Kidney (tissue), 14 donors: ENCODE measurements around the gene GLT8D1. TPM values are rescaled to one million over a fixed set of nuclear protein-coding genes. Genes with fewer than 3 reads are reported as not detected.
"Not testable (repeated sequence)": the region's sequence is repeated elsewhere in the genome, so short reads cannot be mapped to it uniquely, and the experiment has no call there.

ENCODE experiments used
- DNase-seq, 5 donors: peaks; one replicate each; pipeline ENCODE4 v3.0.0-alpha.2; 2013 to 2020
- FAIRE-seq: peaks from 2 replicates; lab custom pipeline; 2012; peaks lifted over from hg19 to GRCh38; lab: Jason Lieb, UNC
- H3K27ac ChIP-seq, 2 donors: one replicate each; pipeline ENCODE4 v1.7.0; 2013; ENCODE audit warnings: low read depth in 2 of 2, low read length in 2 of 2, inconsistent platforms in 1 of 2
- H3K27me3 ChIP-seq: one replicate; pipeline ENCODE4 v1.7.1; 2013; ENCODE audit warnings: low read length, inconsistent platforms; ENCODE audit not compliant: control insufficient read depth, insufficient read depth
- H3K36me3 ChIP-seq, 3 donors: one replicate each; pipeline versions ENCODE4 v1.7.0 to v1.7.1; 2013; ENCODE audit warnings: low read length in 3 of 3, control low read depth in 1 of 3, inconsistent platforms in 1 of 3; ENCODE audit not compliant: insufficient read depth in 3 of 3, control insufficient read depth in 2 of 3
- H3K4me1 ChIP-seq, 3 donors: one replicate each; pipeline versions ENCODE4 v1.7.0 to v1.7.1; 2013; ENCODE audit warnings: low read length in 3 of 3, inconsistent platforms in 1 of 3, low read depth in 1 of 3; ENCODE audit not compliant: control insufficient read depth in 2 of 3, insufficient read depth in 2 of 3
- H3K4me3 ChIP-seq, 3 donors: one replicate each; pipeline versions ENCODE4 v1.7.0 to v1.8.1; 2013; ENCODE audit warnings: low read length in 3 of 3, control low read depth in 1 of 3, inconsistent platforms in 1 of 3
- H3K9ac ChIP-seq, 3 donors: one replicate each; pipeline versions ENCODE4 v1.7.0 to v1.7.1; 2013; ENCODE audit warnings: low read length in 3 of 3, control low read depth in 1 of 3, inconsistent platforms in 1 of 3
- H3K9me3 ChIP-seq, 3 donors: one replicate each; pipeline versions ENCODE4 v1.7.0 to v1.7.1; 2013; ENCODE audit warnings: low read length in 3 of 3, control low read depth in 1 of 3, inconsistent platforms in 1 of 3; ENCODE audit not compliant: control insufficient read depth in 2 of 3, insufficient read depth in 1 of 3
- CTCF ChIP-seq: IDR thresholded peaks from 3 replicates; pipeline ENCODE4 v1.5.1; 2012; ENCODE audit warnings: mild to moderate bottlenecking, moderate library complexity, borderline replicate concordance; ENCODE audit not compliant: insufficient read depth; ENCODE audit errors: extremely low read depth
- intact Hi-C: fragments of 100-400 bp; cut with DNase I; formaldehyde crosslinking; loops from one replicate; pipeline ENCODE4 v1.11.1; 2022
- polyA plus RNA-seq: library from polyadenylated mRNA; stranded (reverse); fragments of 350-450 nt; fragmentation: Illumina TruSeq; extraction: RNeasy Lipid Tissue Mini Kit (QIAGEN cat#74804); gene quantifications from one replicate; pipeline ENCODE4 v1.2.3, GENCODE V29; 2014; ENCODE audit warnings: low read depth, low replicate concordance; ENCODE audit not compliant: insufficient read depth
- total RNA-seq: library from RNA; stranded (reverse); fragmentation: NEBNext Ultra II Directional; extraction: Animal tissue kit (Norgen Biotek cat#: 25700); gene quantifications from one replicate; pipeline ENCODE4 v1.2.1, GENCODE V29; 2021
- donor health status: control.
- donor health status: control.
- donor health status: control.
- donor health status: control.
- donor health status: control.
- donor health status: DM: yes; HTN: yes; CAD: no.
- donor health status: Normal renal cell carcinoma (clear cell type).

The GLT8D1 gene
- total and polyA plus RNA-seq, 2 donors from 2014 or later: 60.4 to 62.1 TPM

GRCh38 chr3:52679199-52679538 is 26.4 kb downstream of the GLT8D1 start:
- H3K4me3 ChIP-seq: no peak overlapping the region
- TF ChIP-seq CTCF: no peak
- no peak overlapping the region for H3K27ac ChIP-seq
- intact Hi-C loops: no loop called here
- H3K9ac ChIP-seq: no peak overlapping the region
- peaks cover 8 to 46% (median 18%) of the 10 kb centered on the region in 3 donors for H3K36me3 ChIP-seq
- H3K27me3 ChIP-seq: no peaks in the 10 kb centered on the region
- FAIRE-seq (no peak), DNase-seq (no peak)
- H3K4me1 ChIP-seq: peaks cover 0 to 12% (median 9%) of the 10 kb centered on the region in 3 donors
- no peaks in the 10 kb centered on the region for H3K9me3 ChIP-seq

- Histone ChIP-seq H3K9ac (no peak overlapping the region), H3K27me3 (no peaks in the 10 kb centered on the region), H3K36me3 (peaks cover 8 to 46% (median 18%) of the 10 kb centered on the region in 3 donors), H3K4me1 (peaks cover 0 to 9% (median 6%) of the 10 kb centered on the region in 3 donors), H3K9me3 (no peaks in the 10 kb centered on the region), H3K27ac (no peak overlapping the region), H3K4me3 (no peak overlapping the region)
- intact Hi-C loops: no loop called here
- TF ChIP-seq CTCF: no peak
- DNase-seq: no peak
- no peak for FAIRE-seq
Measured at GRCh38 chr3:52678265-52679198, 27.1 kb downstream of the GLT8D1 start.

- H3K27ac ChIP-seq, H3K4me1 ChIP-seq, DNase-seq, intact Hi-C loops, H3K9me3 ChIP-seq, H3K9ac ChIP-seq, H3K4me3 ChIP-seq, FAIRE-seq, H3K27me3 ChIP-seq: not testable (repeated sequence)
- peaks cover 8 to 49% (median 18%) of the 10 kb centered on the region in 3 donors for H3K36me3 ChIP-seq
Measured at GRCh38 chr3:52676201-52676600, 29.4 kb downstream of the GLT8D1 start.

GRCh38 chr3:52671676-52672075 is 33.9 kb downstream of the GLT8D1 start:
- DNase-seq (no peak), FAIRE-seq (no peak)
- Histone ChIP-seq H3K27me3 (no peaks in the 10 kb centered on the region), H3K36me3 (peaks cover 0 to 21% (median 11%) of the 10 kb centered on the region in 3 donors), H3K9me3 (no peaks in the 10 kb centered on the region), H3K9ac (no peak overlapping the region), H3K27ac (no peak overlapping the region), H3K4me1 (no peaks in the 10 kb centered on the region), H3K4me3 (no peak overlapping the region)
- intact Hi-C loops: no loop called here
- TF ChIP-seq CTCF: no peak
